ENCODE data around the gene TIMP2.
A peak's percentile ranks its signal among the peaks of the same experiment; 100 is the strongest.

DNA sequence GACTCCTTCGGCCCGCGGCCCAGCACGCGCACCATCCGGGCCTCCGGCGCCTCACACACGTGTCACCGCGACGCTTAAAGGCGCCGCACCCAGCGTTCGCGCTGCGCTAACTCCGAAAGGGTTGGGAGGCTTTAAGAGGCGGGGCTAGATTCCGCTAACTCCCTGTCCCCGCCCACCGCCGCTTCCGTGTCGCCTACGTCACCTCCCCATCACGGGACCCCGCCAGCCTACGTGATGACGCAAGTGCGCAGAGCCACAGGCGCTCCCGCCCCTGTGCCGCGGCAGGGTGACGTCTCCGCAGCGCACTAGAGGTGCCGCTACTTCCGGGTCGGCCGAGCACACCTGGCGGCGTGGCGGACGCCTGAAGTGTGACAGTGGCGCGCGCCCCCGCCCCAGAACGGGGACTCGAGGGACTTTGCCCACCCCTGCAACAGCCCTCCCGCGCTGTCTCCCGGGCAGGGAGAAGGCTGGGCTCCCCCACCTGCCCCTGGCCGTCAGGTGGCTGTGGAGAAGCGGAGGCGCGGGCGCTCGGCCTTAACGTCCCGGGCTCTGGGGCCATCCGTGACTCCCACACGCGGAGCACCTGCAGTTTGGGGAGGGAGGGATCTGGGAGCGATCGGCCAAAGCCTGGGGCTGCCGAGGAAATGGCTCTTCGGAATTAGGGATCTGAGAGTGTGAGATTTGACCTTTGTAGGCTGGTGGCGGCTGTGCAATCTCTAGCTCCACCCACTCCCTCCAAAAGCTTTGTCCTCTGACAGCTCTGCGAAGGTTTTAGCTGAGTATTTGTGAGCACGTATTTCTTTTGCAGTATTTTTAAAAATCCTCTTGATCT, 84.2 kb downstream of the TIMP2 start, which contains the start of gene USP36:
- peak; percentile 59 for TF ChIP-seq POLR2AphosphoS5 (IDR thresholded peaks at IDR 0.05; ENCODE audit: low read depth, low read length)
- TF ChIP-seq TAF1 (IDR thresholded peaks at IDR 0.05; ENCODE audit: borderline replicate concordance, insufficient read depth, low read length): peak; percentile 61; the same call in 1 of the 2 replicates
- TF ChIP-seq, protein P1, sequence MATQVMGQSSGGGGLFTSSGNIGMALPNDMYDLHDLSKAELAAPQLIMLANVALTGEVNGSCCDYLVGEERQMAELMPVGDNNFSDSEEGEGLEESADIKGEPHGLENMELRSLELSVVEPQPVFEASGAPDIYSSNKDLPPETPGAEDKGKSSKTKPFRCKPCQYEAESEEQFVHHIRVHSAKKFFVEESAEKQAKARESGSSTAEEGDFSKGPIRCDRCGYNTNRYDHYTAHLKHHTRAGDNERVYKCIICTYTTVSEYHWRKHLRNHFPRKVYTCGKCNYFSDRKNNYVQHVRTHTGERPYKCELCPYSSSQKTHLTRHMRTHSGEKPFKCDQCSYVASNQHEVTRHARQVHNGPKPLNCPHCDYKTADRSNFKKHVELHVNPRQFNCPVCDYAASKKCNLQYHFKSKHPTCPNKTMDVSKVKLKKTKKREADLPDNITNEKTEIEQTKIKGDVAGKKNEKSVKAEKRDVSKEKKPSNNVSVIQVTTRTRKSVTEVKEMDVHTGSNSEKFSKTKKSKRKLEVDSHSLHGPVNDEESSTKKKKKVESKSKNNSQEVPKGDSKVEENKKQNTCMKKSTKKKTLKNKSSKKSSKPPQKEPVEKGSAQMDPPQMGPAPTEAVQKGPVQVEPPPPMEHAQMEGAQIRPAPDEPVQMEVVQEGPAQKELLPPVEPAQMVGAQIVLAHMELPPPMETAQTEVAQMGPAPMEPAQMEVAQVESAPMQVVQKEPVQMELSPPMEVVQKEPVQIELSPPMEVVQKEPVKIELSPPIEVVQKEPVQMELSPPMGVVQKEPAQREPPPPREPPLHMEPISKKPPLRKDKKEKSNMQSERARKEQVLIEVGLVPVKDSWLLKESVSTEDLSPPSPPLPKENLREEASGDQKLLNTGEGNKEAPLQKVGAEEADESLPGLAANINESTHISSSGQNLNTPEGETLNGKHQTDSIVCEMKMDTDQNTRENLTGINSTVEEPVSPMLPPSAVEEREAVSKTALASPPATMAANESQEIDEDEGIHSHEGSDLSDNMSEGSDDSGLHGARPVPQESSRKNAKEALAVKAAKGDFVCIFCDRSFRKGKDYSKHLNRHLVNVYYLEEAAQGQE (IDR thresholded peaks at IDR 0.05; ENCODE audit: insufficient read depth in 1 of 2, low read depth in 2 of 2, low read length in 2 of 2): 0 out of 4 replicates have a peak, but pooled peaks of 1 of the 2 experiments have one; percentile 4
- TF ChIP-seq SIN3A (IDR thresholded peaks at IDR 0.05; ENCODE audit: borderline replicate concordance, insufficient read depth, low read length): peak; percentile 96
- TF ChIP-seq FOXP2 (optimal IDR thresholded peaks at IDR 0.05; ENCODE audit: borderline replicate concordance, extremely low read depth, extremely low read length, insufficient read depth): peak; percentile 97
